Activated CD4-positive, alpha-beta T cell treated with anti-CD3 and anti-CD28 coated beads for 36 hours (primary cell): ENCODE measurements around the gene MAP7. TPM values are rescaled to one million over a fixed set of nuclear protein-coding genes. Genes with fewer than 3 reads are reported as not detected.
A peak's percentile ranks its signal among the peaks of the same experiment; 100 is the strongest.
"Not testable (repeated sequence)": the region's sequence is repeated elsewhere in the genome, so short reads cannot be mapped to it uniquely, and the experiment has no call there.

ENCODE experiments used
- ATAC-seq: fragments of 200-7000 bp; cut with Tn5 transposase; one replicate; pipeline ENCODE4 v1.10.0; 2021; ENCODE audit warnings: mild to moderate bottlenecking, moderate library complexity
- CTCF ChIA-PET: fragments of 350-600 bp; sonication (Branson Sonifier 250); formaldehyde crosslinking; loops from one replicate; lab custom pipeline; 2021; ENCODE audit warnings: antibody characterized with exemption; lab: Charles Lee
- POLR2A ChIA-PET: fragments of 350-600 bp; sonication (Branson Sonifier 250); formaldehyde crosslinking; loops from one replicate; lab custom pipeline; 2021; ENCODE audit warnings: antibody characterized with exemption, inconsistent platforms; lab: Charles Lee
- DNase-seq: peaks from one replicate; pipeline ENCODE4 v3.0.0-alpha.2; 2020
- H3K27ac Mint-ChIP-seq: one replicate; pipeline ENCODE4 v1.8.0; 2021; ENCODE audit warnings: mixed read lengths
- H3K27me3 Mint-ChIP-seq: one replicate; pipeline ENCODE4 v1.8.0; 2021; ENCODE audit warnings: mixed read lengths
- H3K36me3 Mint-ChIP-seq: one replicate; pipeline ENCODE4 v1.8.0; 2021; ENCODE audit warnings: low read depth, mixed read lengths
- H3K4me1 Mint-ChIP-seq: one replicate; pipeline ENCODE4 v1.8.0; 2021; ENCODE audit warnings: mixed read lengths
- H3K4me3 Mint-ChIP-seq: one replicate; pipeline ENCODE4 v1.8.0; 2021; ENCODE audit warnings: mild to moderate bottlenecking, moderate library complexity, mixed read lengths
- H3K9me3 Mint-ChIP-seq: one replicate; pipeline ENCODE4 v1.8.0; 2021; ENCODE audit warnings: low read depth, mixed read lengths
- intact Hi-C, 2 experiments: fragments of 100-400 bp; cut with DNase I in 1 of 2; cut with micrococcal nuclease in 1 of 2; formaldehyde crosslinking; loops; one replicate each; pipeline versions ENCODE4 v1.14.2 to v1.15.1; 2022 to 2024; cut with DNase I, micrococcal nuclease
- total RNA-seq, 2 experiments: library from RNA; stranded (reverse); gene quantifications; one replicate each; pipeline ENCODE4 v1.2.3, GENCODE V29; 2021

Gene MAP7
- total RNA-seq, 2 experiments from 2014 or later = 2.1 to 3.1 TPM

GRCh38 chr6:136378888-136379287 is 171.3 kb downstream of the MAP7 start:
- Mint-ChIP-seq H3K36me3 (no peaks in the 10 kb centered on the region), H3K4me3 (no peak overlapping the region), H3K4me1 (no peaks in the 10 kb centered on the region), H3K27ac (no peak overlapping the region), H3K27me3 (peaks cover 4% of the 10 kb centered on the region), H3K9me3 (no peaks in the 10 kb centered on the region)
- ChIA-PET CTCF (interaction anchor here (1.0 kb wide), 1 partner anchor 8 kb away, joined by 3 read pairs; no protein-coding TSS in a partner anchor), POLR2A (no interaction called here)
- no peak for DNase-seq
- ATAC-seq = no peak
- intact Hi-C loops = loop anchor here in 1 of 2 experiments (2.0 kb wide), 1 partner anchor 172 kb away; the partner anchor contains the start of gene MAP7

GRCh38 chr6:136375836-136376235 is 174.4 kb downstream of the MAP7 start:
- H3K9me3 Mint-ChIP-seq, H3K4me1 Mint-ChIP-seq, DNase-seq, H3K27ac Mint-ChIP-seq, ATAC-seq, intact Hi-C loops, H3K36me3 Mint-ChIP-seq, POLR2A ChIA-PET, H3K27me3 Mint-ChIP-seq, H3K4me3 Mint-ChIP-seq: not testable (repeated sequence)
- CTCF ChIA-PET = interaction anchor here (0.8 to 1.3 kb wide), 2 partner anchors 12 to 14 kb away, joined by 3 to 4 read pairs; no protein-coding TSS in a partner anchor

GRCh38 chr6:136371959-136372358 is 178.3 kb downstream of the MAP7 start:
- DNase-seq (no peak), ATAC-seq (no peak)
- intact Hi-C loops = no loop called here
- H3K27me3 Mint-ChIP-seq = peaks cover 4% of the 10 kb centered on the region
- ChIA-PET POLR2A (no interaction called here), CTCF (interaction anchor here (0.8 to 2.2 kb wide), 2 partner anchors 16 to 612 kb away, joined by 3 to 4 read pairs; no protein-coding TSS in a partner anchor)
- H3K9me3 Mint-ChIP-seq = no peaks in the 10 kb centered on the region
- H3K4me3 Mint-ChIP-seq = no peak overlapping the region
- no peaks in the 10 kb centered on the region for H3K4me1 Mint-ChIP-seq
- H3K27ac Mint-ChIP-seq = no peak overlapping the region
- no peaks in the 10 kb centered on the region for H3K36me3 Mint-ChIP-seq

GRCh38 chr6:136370988-136371728 is 179.1 kb downstream of the MAP7 start:
- ATAC-seq (no peak), DNase-seq (no peak)
- intact Hi-C loops = no loop called here
- ChIA-PET CTCF (interaction anchor here (0.9 to 2.2 kb wide), 3 partner anchors 13 to 27 kb away, joined by 3 to 4 read pairs (median 3); no protein-coding TSS in a partner anchor), POLR2A (interaction anchor here (0.6 kb wide), 1 partner anchor 797 kb away, joined by 3 read pairs; no protein-coding TSS in a partner anchor)
- Mint-ChIP-seq H3K4me1 (peaks cover 2% of the 10 kb centered on the region), H3K27ac (no peak overlapping the region), H3K4me3 (no peak overlapping the region), H3K9me3 (no peaks in the 10 kb centered on the region), H3K27me3 (peaks cover 2% of the 10 kb centered on the region), H3K36me3 (no peaks in the 10 kb centered on the region)

GRCh38 chr6:136365776-136366354 is 184.4 kb downstream of the MAP7 start:
- H3K27ac Mint-ChIP-seq = no peak overlapping the region
- H3K4me3 Mint-ChIP-seq = peak overlapping the region; percentile 13
- CTCF ChIA-PET = interaction anchor here (0.6 to 1.2 kb wide), 4 partner anchors 15 to 507 kb away, joined by 3 read pairs; no protein-coding TSS in a partner anchor

GRCh38 chr6:136362421-136363356 is 187.5 kb downstream of the MAP7 start:
- no peaks in the 10 kb centered on the region for H3K36me3 Mint-ChIP-seq
- H3K4me3 Mint-ChIP-seq = no peak overlapping the region
- ChIA-PET CTCF (interaction anchor here (0.6 kb wide), 1 partner anchor 24 kb away, joined by 6 read pairs; no protein-coding TSS in a partner anchor), POLR2A (no interaction called here)
- peaks cover 8% of the 10 kb centered on the region for H3K4me1 Mint-ChIP-seq
- H3K27me3 Mint-ChIP-seq = no peaks in the 10 kb centered on the region
- H3K27ac Mint-ChIP-seq = no peak overlapping the region
- no peaks in the 10 kb centered on the region for H3K9me3 Mint-ChIP-seq
- DNase-seq (no peak), ATAC-seq (no peak)
- intact Hi-C loops = no loop called here

More at GRCh38 chr6:136365776-136366354, 184.4 kb downstream of the MAP7 start:
- POLR2A ChIA-PET = interaction anchor here (0.7 kb wide), 1 partner anchor 71 kb away, joined by 3 read pairs; no protein-coding TSS in a partner anchor
- H3K36me3 Mint-ChIP-seq = no peaks in the 10 kb centered on the region
- intact Hi-C loops = no loop called here
- no peaks in the 10 kb centered on the region for H3K9me3 Mint-ChIP-seq
- peak; percentile 69 for ATAC-seq
- peaks cover 8% of the 10 kb centered on the region for H3K4me1 Mint-ChIP-seq
- peak; percentile 54 for DNase-seq
- no peaks in the 10 kb centered on the region for H3K27me3 Mint-ChIP-seq

GRCh38 chr6:136361787-136362186 is 188.4 kb downstream of the MAP7 start:
- ChIA-PET POLR2A (no interaction called here), CTCF (no interaction called here)
- no peak overlapping the region for H3K27ac Mint-ChIP-seq
- no peak for DNase-seq
- H3K9me3 Mint-ChIP-seq = no peaks in the 10 kb centered on the region
- H3K4me1 Mint-ChIP-seq = peaks cover 8% of the 10 kb centered on the region
- H3K27me3 Mint-ChIP-seq = no peaks in the 10 kb centered on the region
- H3K4me3 Mint-ChIP-seq = no peak overlapping the region
- no peaks in the 10 kb centered on the region for H3K36me3 Mint-ChIP-seq
- no peak for ATAC-seq
- intact Hi-C loops = no loop called here

GRCh38 chr6:136360783-136361182 is 189.4 kb downstream of the MAP7 start:
- ATAC-seq = no peak
- Mint-ChIP-seq H3K36me3 (no peaks in the 10 kb centered on the region), H3K27me3 (no peaks in the 10 kb centered on the region), H3K9me3 (no peaks in the 10 kb centered on the region), H3K4me1 (peaks cover 2% of the 10 kb centered on the region), H3K27ac (no peak overlapping the region), H3K4me3 (no peak overlapping the region)
- CTCF ChIA-PET = interaction anchor here (0.7 to 1.1 kb wide), 2 partner anchors 10 to 16 kb away, joined by 3 read pairs; no protein-coding TSS in a partner anchor
- POLR2A ChIA-PET = no interaction called here
- no peak for DNase-seq
- intact Hi-C loops = no loop called here

- no peak for DNase-seq
- no peaks in the 10 kb centered on the region for H3K4me1 Mint-ChIP-seq
- H3K27me3 Mint-ChIP-seq = no peaks in the 10 kb centered on the region
- ATAC-seq = no peak
- intact Hi-C loops = no loop called here
- CTCF ChIA-PET = interaction anchor here (1.1 kb wide), 1 partner anchor 9 kb away, joined by 3 read pairs; no protein-coding TSS in a partner anchor
- H3K36me3 Mint-ChIP-seq = no peaks in the 10 kb centered on the region
- H3K9me3 Mint-ChIP-seq = no peaks in the 10 kb centered on the region
- POLR2A ChIA-PET = no interaction called here
- no peak overlapping the region for H3K4me3 Mint-ChIP-seq
- no peak overlapping the region for H3K27ac Mint-ChIP-seq
These were observed 190.4 kb downstream of the MAP7 start for GRCh38 chr6:136359851-136360250.

- DNase-seq (no peak), ATAC-seq (no peak)
- intact Hi-C loops = no loop called here
- H3K27me3 Mint-ChIP-seq = no peaks in the 10 kb centered on the region
- no peaks in the 10 kb centered on the region for H3K4me1 Mint-ChIP-seq
- H3K4me3 Mint-ChIP-seq = no peak overlapping the region
- ChIA-PET POLR2A (no interaction called here), CTCF (interaction anchor here (0.6 to 0.8 kb wide), 2 partner anchors 9 to 53 kb away, joined by 3 read pairs; no protein-coding TSS in a partner anchor)
- H3K9me3 Mint-ChIP-seq = no peaks in the 10 kb centered on the region
- no peaks in the 10 kb centered on the region for H3K36me3 Mint-ChIP-seq
- H3K27ac Mint-ChIP-seq = no peak overlapping the region
These were observed 198.6 kb downstream of the MAP7 start for GRCh38 chr6:136351518-136352110.
